NCI-H1417 treated with DMSO at 0.1 percent for 48 hours (cell line): ENCODE results near the gene NEURL4.
"Not testable (repeated sequence)": the region's sequence is repeated elsewhere in the genome, so short reads cannot be mapped to it uniquely, and the experiment has no call there.

Experiments used
- DNase-seq: peaks from one replicate; lab custom pipeline; 2025; lab: John Stamatoyannopoulos, UW

Gene NEURL4

GRCh38 chr17:7347630-7348477, 18.7 kb upstream of the NEURL4 start:
- DNase-seq: no peak

- DNase-seq: no peak
Measured at GRCh38 chr17:7346761-7347614, 17.9 kb upstream of the NEURL4 start.

GRCh38 chr17:7343250-7343649, 14.1 kb upstream of the NEURL4 start:
- DNase-seq: no peak

GRCh38 chr17:7341842-7342241, 12.7 kb upstream of the NEURL4 start:
- no peak for DNase-seq

- DNase-seq: no peak
Measured at GRCh38 chr17:7340179-7340578, 11.0 kb upstream of the NEURL4 start.

DNA sequence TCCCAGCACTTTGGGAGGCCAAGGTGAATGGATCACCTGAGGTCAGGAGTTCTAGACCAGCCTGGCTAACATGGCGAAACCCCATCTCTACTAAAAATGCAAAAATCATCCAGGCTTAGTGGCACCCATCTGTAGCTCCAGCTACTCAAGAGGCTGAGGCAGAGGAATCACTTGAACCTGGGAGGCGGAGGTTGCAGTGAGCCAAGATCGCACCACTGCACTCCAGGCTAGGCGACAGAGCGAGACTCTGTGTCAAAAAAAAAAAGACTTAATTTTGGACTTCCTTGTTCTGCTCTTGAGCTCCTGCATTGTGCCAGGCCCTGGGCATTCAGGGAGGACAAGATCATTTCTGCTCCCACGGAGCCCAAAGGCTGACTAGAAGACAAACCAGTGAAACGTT, 8.5 kb upstream of the NEURL4 start:
- not testable (repeated sequence) for DNase-seq

- no peak for DNase-seq
Measured at GRCh38 chr17:7336240-7337175, 7.4 kb upstream of the NEURL4 start, which contains the start of gene ACAP1. Gene ACAP1, plus strand, starts transcription at chr17:7336529. Its CDS starts 206 bp downstream, at chr17:7336735.

DNA sequence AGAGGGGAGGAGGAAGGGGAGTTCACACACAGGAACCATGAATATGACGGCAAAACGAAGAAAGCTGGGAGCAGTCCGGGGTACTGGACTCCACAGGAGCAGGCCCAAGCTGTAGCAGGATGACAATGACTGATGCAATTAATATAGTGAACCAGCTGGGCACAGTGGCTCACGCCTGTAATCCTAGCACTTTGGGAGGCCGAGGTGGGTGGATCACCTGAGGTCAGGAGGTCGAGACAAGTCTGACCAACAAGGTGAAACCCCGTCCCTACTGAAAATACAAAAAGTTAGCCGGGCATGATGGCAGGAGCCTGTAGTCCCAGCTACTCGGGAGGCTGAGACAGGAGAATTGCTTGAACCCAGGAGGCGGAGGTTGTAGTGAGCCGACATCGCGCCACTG, 6.6 kb upstream of the NEURL4 start:
- not testable (repeated sequence) for DNase-seq

DNA sequence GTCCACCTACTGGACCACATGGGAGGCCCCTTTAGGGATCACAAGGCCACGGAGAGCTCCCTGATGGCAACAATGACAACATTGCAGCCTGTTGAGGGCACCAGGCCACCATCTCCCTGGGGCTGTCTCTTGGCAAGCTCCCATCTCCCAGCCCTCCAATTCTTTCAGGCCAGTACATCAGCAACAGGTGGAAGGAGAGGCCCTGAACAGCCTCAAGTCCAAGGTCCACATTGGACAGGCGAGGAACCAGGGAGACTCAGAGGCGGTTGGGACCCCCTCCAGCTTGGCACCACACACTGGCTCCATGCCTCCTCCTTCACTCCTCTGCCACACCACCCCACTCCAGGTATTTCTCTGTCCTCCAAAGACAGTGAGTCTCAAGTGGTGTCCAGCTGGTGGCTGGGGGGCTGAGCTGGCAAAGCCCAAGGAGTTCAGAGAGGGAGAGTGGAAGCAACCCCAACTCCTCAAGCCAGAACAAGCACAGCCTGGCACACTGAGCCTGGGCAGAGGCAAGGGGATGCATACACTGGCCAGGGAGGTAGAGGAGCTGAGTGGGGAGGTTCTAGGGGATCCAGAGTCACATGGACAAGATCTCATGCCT, 5.9 kb upstream of the NEURL4 start:
- no peak for DNase-seq

DNA sequence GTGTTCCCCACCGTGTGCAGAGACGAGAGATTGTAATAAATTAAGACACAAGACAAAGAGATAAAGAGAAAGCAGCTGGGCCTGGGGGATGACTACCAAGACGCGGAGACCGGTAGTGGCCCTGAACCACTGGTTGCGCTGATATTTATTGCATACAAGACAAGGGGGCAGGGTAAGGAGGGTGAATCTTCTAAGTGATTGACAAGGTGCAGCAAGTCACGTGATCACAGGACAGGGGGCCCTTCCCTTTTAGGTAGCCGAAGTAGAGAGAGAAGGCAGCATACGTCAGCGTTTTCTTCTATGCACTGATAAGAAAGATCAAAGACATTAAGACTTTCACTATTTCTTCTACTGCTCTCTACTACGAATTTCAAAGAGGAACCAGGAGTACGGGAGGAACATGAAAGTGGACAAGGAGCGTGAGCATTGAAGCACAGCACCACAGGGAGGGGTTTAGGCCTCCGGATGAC, 3.5 kb upstream of the NEURL4 start:
- DNase-seq: not testable (repeated sequence)

GRCh38 chr17:7332111-7332510, 3.0 kb upstream of the NEURL4 start:
- no peak for DNase-seq

DNA sequence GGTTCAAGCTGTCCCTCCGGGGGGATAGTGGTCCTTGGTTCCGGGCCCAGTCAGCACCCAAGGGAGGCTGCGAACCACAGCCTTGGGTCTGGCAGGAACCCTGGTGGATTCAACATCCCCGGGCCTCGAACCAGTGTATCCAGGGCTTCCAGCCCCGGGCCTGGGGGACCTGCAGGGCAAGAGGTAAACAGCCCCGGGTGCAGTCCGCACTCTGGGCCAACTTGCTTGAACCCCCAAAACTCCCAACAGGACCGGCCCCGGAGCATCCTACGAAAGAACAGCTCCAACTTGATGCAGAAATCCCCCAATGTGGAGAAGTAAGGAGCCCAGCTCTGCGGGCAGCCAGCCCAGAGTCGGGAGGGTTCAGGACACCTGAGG, 1.5 kb upstream of the NEURL4 start:
- DNase-seq: no peak

- DNase-seq: no peak
Measured at GRCh38 chr17:7329997-7330637, 982 bp upstream of the NEURL4 start.

GRCh38 chr17:7329374-7329996, 350 bp upstream of the NEURL4 start:
- peak; percentile 75 for DNase-seq

DNA sequence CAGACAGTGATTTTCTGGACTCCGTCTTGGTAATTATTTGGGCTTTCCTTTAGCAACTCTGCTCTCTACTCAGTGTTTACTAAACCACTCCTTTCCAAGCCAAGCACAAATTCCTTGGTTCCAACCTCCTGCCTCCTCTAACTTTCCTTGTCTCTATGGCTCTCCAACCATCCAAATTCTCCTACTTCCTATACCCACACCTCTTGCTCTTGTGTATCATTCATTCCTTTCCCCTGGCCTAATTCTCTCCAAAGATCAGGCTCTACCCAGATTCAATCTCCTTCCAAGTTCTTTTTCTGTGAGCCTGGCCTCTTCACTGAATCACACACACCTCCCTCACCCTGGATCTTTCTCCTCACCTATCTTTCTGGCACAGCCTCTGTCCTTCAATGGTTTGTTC, 1.1 kb downstream of the NEURL4 start:
- no peak for DNase-seq

DNA sequence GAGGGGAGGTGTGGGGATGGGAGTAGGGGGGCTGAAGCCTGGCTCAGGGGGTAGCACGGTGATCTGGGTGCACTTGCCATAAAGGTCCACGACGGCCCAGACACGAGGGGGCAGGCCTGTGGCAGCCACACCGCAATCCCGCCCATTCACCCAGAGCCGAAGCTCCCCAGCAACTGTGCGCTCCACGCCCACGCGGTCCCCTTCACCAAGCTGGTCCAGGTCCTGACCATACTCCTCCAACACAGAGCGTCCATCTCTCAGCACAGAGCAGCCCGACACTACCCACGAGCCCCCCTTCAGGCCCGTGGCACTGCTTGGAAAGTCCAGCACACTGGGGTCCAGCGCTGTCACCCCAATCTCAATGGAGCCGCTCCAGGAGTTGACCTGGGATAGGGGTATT, 1.6 kb downstream of the NEURL4 start:
- no peak for DNase-seq

DNA sequence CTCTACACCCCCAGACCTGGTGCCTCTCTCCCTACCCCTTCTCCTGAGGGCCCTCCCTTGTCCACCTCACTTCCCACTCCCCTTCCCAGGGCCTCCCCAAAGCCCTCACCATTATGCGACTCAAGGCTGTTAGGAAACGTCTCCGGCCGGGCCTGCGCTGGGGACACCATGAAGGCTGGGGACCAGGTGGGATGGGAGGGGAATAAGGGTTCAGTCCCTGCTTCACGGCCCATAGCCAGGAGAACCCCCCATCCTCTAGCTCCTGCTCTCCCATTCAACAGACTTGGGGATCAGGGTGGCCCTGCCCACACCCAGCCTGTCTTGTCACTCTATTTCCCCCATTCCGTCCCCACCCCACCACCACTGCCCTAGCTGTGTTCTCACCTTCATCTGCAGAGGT, 2.1 kb downstream of the NEURL4 start:
- no peak for DNase-seq

GRCh38 chr17:7326186-7326585, 2.9 kb downstream of the NEURL4 start:
- no peak for DNase-seq

DNA sequence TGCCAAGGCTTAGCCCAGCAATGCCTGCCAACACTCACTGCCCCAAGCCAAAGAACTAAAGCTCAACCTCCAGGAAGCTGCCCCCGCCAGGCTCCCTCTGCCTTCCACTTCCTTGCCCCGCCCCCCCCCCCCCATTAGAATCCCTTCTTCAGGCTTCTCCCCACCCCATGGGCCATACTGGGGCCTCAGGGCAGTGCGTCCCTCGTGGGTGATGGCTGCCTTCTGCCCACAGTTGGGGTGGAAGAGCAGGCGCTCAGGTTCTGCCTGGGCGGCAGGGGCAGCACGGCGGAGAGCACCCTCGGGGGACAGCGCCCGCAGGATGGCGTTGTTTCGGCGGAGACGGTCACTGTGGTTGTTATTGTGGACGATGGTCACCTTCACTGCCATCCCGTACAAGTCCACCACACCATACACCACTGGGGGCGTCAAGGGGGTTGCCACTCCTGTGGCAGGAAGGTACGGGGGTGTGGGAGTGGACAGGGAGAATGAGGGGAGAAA, 4.1 kb downstream of the NEURL4 start:
- no peak for DNase-seq

GRCh38 chr17:7324438-7324779, 4.7 kb downstream of the NEURL4 start:
- DNase-seq: no peak
